ENCODE results near the gene ZNF664.
A peak's percentile ranks its signal among the peaks of the same experiment; 100 is the strongest.

The ZNF664 gene

GRCh38 chr12:123944696-123945095, 28.3 kb upstream of the ZNF664 start:
- Histone ChIP-seq H3K79me1 (ENCODE audit: low read depth, low read length) (no peaks in the 10 kb centered on the region), H3K4me3 (ENCODE audit: low read length in 2 of 2) (no peak overlapping the region), H3K14ac (ENCODE audit: low read length) (no peak overlapping the region), H4K91ac (ENCODE audit: low read depth, low read length, poor library complexity) (no peak overlapping the region), H2AK5ac (ENCODE audit: low read depth, low read length) (no peak overlapping the region), H2BK15ac (ENCODE audit: low read length) (no peak overlapping the region), H2BK5ac (ENCODE audit: low read length) (no peak overlapping the region), H3K27me3 (ENCODE audit: control insufficient read depth in 3 of 3, insufficient read depth in 3 of 3, low read depth in 1 of 3, low read length in 3 of 3) (no peaks in the 10 kb centered on the region), H3K9me3 (replicated peaks in 1 of 2; ENCODE audit: control insufficient read depth in 2 of 2, insufficient read depth in 1 of 2, low read depth in 1 of 2, low read length in 2 of 2) (peaks cover 5 to 20% of the 10 kb centered on the region in 2 donors), H2BK120ac (ENCODE audit: low read depth, low read length) (no peak overlapping the region), H3K4me1 (ENCODE audit: control insufficient read depth in 2 of 2, insufficient read depth in 1 of 2, low read depth in 1 of 2, low read length in 2 of 2) (peaks cover 10 to 18% of the 10 kb centered on the region in 2 donors), H3K4me2 (ENCODE audit: insufficient read depth, low read length, poor library complexity, severe bottlenecking) (no peak overlapping the region), H2BK12ac (ENCODE audit: low read length) (no peak overlapping the region), H3K36me3 (replicated peaks in 1 of 2; ENCODE audit: control insufficient read depth in 2 of 2, insufficient read depth in 2 of 2, low read length in 2 of 2) (peaks cover 10 to 47% of the 10 kb centered on the region in 2 donors), H3K9ac (ENCODE audit: low read depth, low read length, poor library complexity) (no peak overlapping the region), H2AFZ (ENCODE audit: low read length) (no peak overlapping the region), H3K4ac (ENCODE audit: low read length) (no peak overlapping the region), H4K8ac (ENCODE audit: low read depth, low read length) (no peak overlapping the region), H3K18ac (ENCODE audit: low read length) (no peak overlapping the region), H3K27ac (replicated peaks; ENCODE audit: low read length) (no peak overlapping the region), H3K23ac (ENCODE audit: low read depth, low read length, poor library complexity) (no peak overlapping the region)
- WGBS, 2 donors (ENCODE audit: extremely low coverage in 2 of 2, insufficient read length in 2 of 2, insufficient replicate concordance in 1 of 2), result no CpG with 5 or more reads among the region's 10 CpGs
- no peak for DNase-seq (ENCODE audit: low spot score)

- Histone ChIP-seq H4K91ac (ENCODE audit: low read depth, low read length, poor library complexity) (no peak overlapping the region), H3K18ac (ENCODE audit: low read length) (peak overlapping the region; percentile 27), H3K79me1 (ENCODE audit: low read depth, low read length) (no peaks in the 10 kb centered on the region), H2BK120ac (ENCODE audit: low read depth, low read length) (no peak overlapping the region), H2BK5ac (ENCODE audit: low read length) (no peak overlapping the region), H3K14ac (ENCODE audit: low read length) (no peak overlapping the region), H3K23ac (ENCODE audit: low read depth, low read length, poor library complexity) (peak overlapping the region; percentile 76), H3K4me1 (ENCODE audit: control insufficient read depth in 2 of 2, insufficient read depth in 1 of 2, low read depth in 1 of 2, low read length in 2 of 2) (peaks cover 10 to 21% of the 10 kb centered on the region in 2 donors), H3K4me2 (ENCODE audit: insufficient read depth, low read length, poor library complexity, severe bottlenecking) (no peak overlapping the region), H3K9me3 (replicated peaks in 1 of 2; ENCODE audit: control insufficient read depth in 2 of 2, insufficient read depth in 1 of 2, low read depth in 1 of 2, low read length in 2 of 2) (peaks cover 5 to 25% of the 10 kb centered on the region in 2 donors), H3K27me3 (ENCODE audit: control insufficient read depth in 3 of 3, insufficient read depth in 3 of 3, low read depth in 1 of 3, low read length in 3 of 3) (no peaks in the 10 kb centered on the region), H3K9ac (ENCODE audit: low read depth, low read length, poor library complexity) (peak overlapping the region; percentile 24), H3K27ac (replicated peaks; ENCODE audit: low read length) (no peak overlapping the region), H2BK12ac (ENCODE audit: low read length) (no peak overlapping the region), H3K4ac (ENCODE audit: low read length) (no peak overlapping the region), H2AFZ (ENCODE audit: low read length) (no peak overlapping the region), H2AK5ac (ENCODE audit: low read depth, low read length) (no peak overlapping the region), H2BK15ac (ENCODE audit: low read length) (no peak overlapping the region), H3K4me3 (ENCODE audit: low read length in 2 of 2) (no peak overlapping the region), H4K8ac (ENCODE audit: low read depth, low read length) (no peak overlapping the region), H3K36me3 (replicated peaks in 1 of 2; ENCODE audit: control insufficient read depth in 2 of 2, insufficient read depth in 2 of 2, low read length in 2 of 2) (peaks cover 7 to 39% of the 10 kb centered on the region in 2 donors)
- WGBS, 2 donors (ENCODE audit: extremely low coverage in 2 of 2, insufficient read length in 2 of 2, insufficient replicate concordance in 1 of 2), result no CpG with 5 or more reads among the region's 25 CpGs
- no peak for DNase-seq (ENCODE audit: low spot score)
These were observed 27.5 kb upstream of the ZNF664 start for GRCh38 chr12:123945287-123946151.

GRCh38 chr12:123946152-123946515, 26.9 kb upstream of the ZNF664 start:
- H3K9me3 ChIP-seq (replicated peaks in 1 of 2; ENCODE audit: control insufficient read depth in 2 of 2, insufficient read depth in 1 of 2, low read depth in 1 of 2, low read length in 2 of 2), result peaks cover 5 to 27% of the 10 kb centered on the region in 2 donors
- no peak overlapping the region for H2BK15ac ChIP-seq (ENCODE audit: low read length)
- no peak overlapping the region for H2BK12ac ChIP-seq (ENCODE audit: low read length)
- H3K27ac ChIP-seq (replicated peaks; ENCODE audit: low read length), result no peak overlapping the region
- H2BK5ac ChIP-seq (ENCODE audit: low read length), result no peak overlapping the region
- H4K8ac ChIP-seq (ENCODE audit: low read depth, low read length), result no peak overlapping the region
- H3K14ac ChIP-seq (ENCODE audit: low read length), result no peak overlapping the region
- H3K4ac ChIP-seq (ENCODE audit: low read length), result no peak overlapping the region
- H3K4me2 ChIP-seq (ENCODE audit: insufficient read depth, low read length, poor library complexity, severe bottlenecking), result no peak overlapping the region
- no peak for DNase-seq (ENCODE audit: low spot score)
- no peak overlapping the region for H2BK120ac ChIP-seq (ENCODE audit: low read depth, low read length)
- no peak overlapping the region for H3K23ac ChIP-seq (ENCODE audit: low read depth, low read length, poor library complexity)
- H3K36me3 ChIP-seq (replicated peaks in 1 of 2; ENCODE audit: control insufficient read depth in 2 of 2, insufficient read depth in 2 of 2, low read length in 2 of 2), result peaks cover 7 to 38% of the 10 kb centered on the region in 2 donors
- H3K79me1 ChIP-seq (ENCODE audit: low read depth, low read length), result no peaks in the 10 kb centered on the region
- no CpG with 5 or more reads among the region's 8 CpGs for WGBS, 2 donors (ENCODE audit: extremely low coverage in 2 of 2, insufficient read length in 2 of 2, insufficient replicate concordance in 1 of 2)
- H2AK5ac ChIP-seq (ENCODE audit: low read depth, low read length), result no peak overlapping the region
- no peak overlapping the region for H4K91ac ChIP-seq (ENCODE audit: low read depth, low read length, poor library complexity)
- H3K18ac ChIP-seq (ENCODE audit: low read length), result no peak overlapping the region
- peaks cover 10 to 26% of the 10 kb centered on the region in 2 donors for H3K4me1 ChIP-seq (ENCODE audit: control insufficient read depth in 2 of 2, insufficient read depth in 1 of 2, low read depth in 1 of 2, low read length in 2 of 2)
- no peak overlapping the region for H3K4me3 ChIP-seq (ENCODE audit: low read length in 2 of 2)
- no peaks in the 10 kb centered on the region for H3K27me3 ChIP-seq (ENCODE audit: control insufficient read depth in 3 of 3, insufficient read depth in 3 of 3, low read depth in 1 of 3, low read length in 3 of 3)
- H2AFZ ChIP-seq (ENCODE audit: low read length), result no peak overlapping the region
- no peak overlapping the region for H3K9ac ChIP-seq (ENCODE audit: low read depth, low read length, poor library complexity)

Measured in neuronal stem cell (in vitro differentiated cells).